ENCODE measurements around the gene PHOSPHO2. TPM values are rescaled to one million over a fixed set of nuclear protein-coding genes. Genes with fewer than 3 reads are reported as not detected.

The PHOSPHO2 gene, protein sequence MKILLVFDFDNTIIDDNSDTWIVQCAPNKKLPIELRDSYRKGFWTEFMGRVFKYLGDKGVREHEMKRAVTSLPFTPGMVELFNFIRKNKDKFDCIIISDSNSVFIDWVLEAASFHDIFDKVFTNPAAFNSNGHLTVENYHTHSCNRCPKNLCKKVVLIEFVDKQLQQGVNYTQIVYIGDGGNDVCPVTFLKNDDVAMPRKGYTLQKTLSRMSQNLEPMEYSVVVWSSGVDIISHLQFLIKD
- 14.7 TPM for total RNA-seq

GRCh38 chr2:169694113-169694893 lies at the start of gene PHOSPHO2, which contains the start of gene CFAP210:
Gene PHOSPHO2, plus strand, starts transcription at chr2:169694469. Its CDS starts 6,503 bp downstream, at chr2:169700972.
Gene CFAP210, minus strand, starts transcription at chr2:169694405. Its CDS starts 78 bp downstream, at chr2:169694327.
- DNase-seq (ENCODE audit: low spot score): peak; percentile 99

DNA sequence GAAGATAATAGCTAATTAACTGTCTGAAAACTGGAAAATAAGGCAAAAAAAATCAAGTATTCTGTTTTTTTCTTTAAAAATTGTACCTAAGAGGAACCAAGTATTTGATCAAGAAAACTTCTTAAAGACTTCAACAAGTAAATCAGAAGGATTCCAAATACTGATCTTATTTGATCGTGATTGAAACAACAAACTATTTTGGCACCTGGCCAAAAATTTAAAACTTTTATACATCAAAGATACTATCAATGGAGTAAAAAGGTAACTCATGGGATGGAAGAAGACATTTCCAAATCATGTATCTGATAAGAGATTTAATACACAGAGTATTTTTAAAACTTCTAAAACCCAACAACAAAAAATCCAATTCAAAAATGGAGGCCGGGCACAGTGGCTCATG lies 46.8 kb upstream of the PHOSPHO2 start:
- no peak for DNase-seq (ENCODE audit: low spot score)

DNA sequence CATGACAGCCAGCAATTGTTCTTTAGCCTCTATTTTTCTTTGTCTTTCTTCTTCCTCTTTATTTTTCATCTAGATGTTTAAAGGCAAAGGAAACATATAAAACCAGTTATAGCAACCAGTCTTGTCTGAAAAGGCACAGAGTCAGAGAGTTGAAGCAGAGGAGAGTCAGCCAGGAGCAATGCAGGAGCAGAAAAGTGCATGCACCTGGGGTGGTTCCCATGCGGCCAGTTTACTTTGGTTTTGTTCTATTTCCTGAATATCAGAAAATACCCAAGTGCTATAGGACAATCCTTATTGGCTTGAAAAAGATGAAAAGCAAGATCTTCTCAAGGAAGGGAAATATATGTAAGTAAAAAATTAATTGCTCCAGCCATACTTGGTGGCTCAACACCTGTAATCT lies 45.0 kb upstream of the PHOSPHO2 start:
- DNase-seq (ENCODE audit: low spot score): no peak

DNA sequence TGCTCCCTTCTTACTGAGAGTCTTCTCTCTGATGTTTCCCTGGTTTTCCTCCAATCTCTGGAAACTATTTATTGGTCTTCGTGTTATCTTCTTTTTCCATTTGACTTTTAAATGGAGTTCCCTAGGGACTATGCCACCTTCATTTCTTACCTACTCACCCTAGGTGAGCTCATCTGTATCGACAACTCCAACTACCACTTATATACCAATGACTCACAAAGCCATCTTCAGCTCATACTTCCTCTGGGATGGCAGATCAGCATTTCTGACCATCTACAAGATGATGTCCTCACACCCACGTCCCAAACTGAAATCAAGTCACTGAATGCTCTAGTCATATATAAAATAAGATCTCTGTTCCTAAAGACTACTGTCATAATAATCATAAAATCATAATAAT lies 40.6 kb upstream of the PHOSPHO2 start:
- no peak for DNase-seq (ENCODE audit: low spot score)

GRCh38 chr2:169656164-169656563 lies 38.1 kb upstream of the PHOSPHO2 start:
- DNase-seq (ENCODE audit: low spot score): no peak

DNA sequence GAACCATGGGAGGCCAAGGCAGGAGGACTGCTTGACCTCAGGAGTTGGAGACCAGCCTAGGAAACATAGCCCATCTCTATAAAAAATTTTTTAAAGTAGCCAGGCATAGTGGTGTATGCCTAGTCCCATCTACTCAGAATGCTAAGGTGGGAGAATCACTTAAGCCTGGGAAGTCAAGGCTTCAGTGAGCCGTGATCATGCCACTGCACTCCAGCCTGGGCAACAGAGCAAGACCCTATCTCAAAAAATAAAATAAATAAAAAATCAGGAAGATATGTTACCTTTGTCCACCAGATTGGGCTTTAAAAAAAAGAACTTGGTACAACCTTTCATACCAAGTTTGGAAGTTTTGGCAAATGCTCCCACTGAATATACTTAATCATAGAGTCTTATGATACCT lies 35.4 kb upstream of the PHOSPHO2 start:
- DNase-seq (ENCODE audit: low spot score): no peak

DNA sequence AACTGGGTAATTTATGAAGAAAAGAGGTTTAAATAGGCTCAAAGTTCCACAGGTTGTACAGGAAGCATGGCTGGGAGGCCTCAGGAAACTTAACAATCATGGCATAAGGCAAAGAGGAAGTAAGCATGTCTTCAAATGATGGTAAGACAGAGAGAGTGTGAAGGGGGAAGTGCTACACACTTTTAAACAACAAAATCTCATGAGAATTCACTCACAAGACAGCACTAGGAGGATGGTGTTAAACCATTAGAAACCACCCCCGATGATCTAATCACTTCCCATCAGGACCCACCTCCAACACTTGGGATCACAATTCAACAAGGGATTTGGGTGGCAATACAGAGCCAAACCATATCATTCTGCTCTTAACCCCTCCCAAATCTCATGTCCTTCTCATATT lies 34.9 kb upstream of the PHOSPHO2 start:
- no peak for DNase-seq (ENCODE audit: low spot score)

DNA sequence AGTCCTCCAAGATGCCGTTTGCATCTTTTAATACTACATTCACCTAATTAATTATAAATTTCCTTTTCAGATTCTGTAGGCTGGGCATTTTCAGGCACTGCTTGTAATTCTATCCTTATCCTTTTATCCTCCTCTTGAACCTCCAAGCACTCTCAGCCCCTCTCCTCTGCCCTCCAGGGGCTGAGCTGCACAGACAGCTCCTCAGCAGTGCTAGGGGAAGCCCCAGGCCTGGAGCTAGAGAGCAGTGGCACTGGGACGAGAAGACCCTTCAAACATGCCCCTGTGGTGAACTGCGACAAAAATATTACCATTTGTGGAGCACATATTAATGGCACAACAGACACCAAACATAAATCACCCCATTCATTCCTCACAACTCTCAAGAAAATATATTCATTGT lies 33.0 kb upstream of the PHOSPHO2 start:
- no peak for DNase-seq (ENCODE audit: low spot score)

DNA sequence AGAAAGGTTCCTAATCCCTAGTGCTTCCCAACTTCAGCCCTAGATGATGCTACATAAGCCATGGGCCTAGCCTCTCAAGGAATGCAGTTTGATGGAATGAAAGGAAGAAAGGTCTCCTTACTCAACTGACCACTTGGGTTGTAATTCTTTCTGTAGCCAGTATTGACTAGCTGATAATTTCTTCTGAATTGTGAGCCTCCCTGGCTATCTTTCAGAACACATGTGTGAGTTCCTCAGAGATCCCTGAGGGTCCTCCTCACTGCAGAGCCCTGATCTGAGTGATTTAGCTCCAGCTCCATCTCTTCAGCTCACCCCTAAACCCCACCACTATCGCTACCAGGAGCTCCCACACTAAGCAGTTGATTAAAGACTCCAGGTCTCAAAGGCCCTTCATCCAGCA lies 31.5 kb upstream of the PHOSPHO2 start:
- no peak for DNase-seq (ENCODE audit: low spot score)

DNA sequence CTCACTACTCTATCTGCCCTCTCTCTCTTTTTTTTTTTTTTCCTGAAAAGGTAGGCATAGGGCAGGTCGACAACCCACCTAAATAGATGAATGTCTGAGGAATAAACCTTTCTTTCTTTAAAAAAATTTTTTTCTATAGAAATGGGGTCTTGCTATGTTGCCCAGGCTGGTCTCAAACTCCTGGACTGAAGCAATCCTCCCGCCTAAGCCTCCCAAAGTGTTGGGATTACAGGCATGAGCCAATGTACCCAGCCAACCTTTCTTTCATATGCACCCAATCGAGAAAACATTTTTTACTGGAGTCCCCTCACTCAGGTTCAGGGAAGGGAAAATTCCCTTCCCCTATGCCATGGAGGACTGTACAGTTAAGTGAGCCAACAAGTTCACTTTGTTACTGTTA lies 31.0 kb upstream of the PHOSPHO2 start:
- no peak for DNase-seq (ENCODE audit: low spot score)

GRCh38 chr2:169664600-169664977 lies 29.7 kb upstream of the PHOSPHO2 start:
- no peak for DNase-seq (ENCODE audit: low spot score)

DNA sequence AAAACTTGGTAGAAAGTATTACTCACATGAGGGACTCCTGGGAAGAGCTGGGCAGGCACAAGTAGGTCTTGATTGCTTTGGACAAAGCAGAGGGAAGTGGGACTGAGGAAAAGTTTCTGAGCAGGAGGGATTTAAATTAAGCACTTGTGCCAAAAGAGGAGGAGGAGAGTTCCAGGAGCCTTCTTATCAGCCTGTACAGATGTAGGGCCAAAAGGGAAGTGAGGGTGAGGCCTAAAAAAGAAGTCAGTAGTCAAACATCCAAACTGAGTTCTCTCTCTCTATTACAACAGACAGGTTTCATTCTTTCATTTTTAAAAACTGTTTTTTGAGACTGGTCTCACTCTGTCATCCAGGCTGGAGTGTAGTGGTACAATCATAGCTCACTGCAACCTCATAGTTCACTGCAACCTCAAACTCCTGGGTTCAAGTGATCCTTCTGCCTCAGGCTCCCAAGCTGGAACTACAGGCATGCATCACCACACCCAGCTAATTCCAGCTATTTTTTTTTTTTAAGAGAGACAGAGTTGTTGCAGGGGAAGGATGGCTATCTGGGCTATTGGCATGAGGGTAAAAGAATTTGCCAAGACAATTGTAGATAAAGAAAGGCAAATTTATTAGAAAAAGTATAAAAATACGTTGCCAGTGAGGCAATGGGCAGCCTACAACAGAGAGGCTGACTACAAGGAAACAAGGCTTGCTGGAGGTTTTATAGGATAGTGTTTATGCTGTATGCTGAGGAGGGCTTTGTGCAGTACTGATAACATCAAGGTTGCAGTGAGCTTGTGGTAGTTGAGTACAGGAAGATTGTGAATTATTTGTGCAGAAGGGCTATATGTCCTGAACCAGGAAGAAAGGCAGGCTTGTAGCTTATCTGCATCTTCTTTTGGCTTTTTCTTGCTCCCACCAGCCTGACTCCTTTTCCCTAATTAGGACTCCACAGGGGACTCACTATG lies 29.0 kb upstream of the PHOSPHO2 start:
- DNase-seq (ENCODE audit: low spot score): no peak

DNA sequence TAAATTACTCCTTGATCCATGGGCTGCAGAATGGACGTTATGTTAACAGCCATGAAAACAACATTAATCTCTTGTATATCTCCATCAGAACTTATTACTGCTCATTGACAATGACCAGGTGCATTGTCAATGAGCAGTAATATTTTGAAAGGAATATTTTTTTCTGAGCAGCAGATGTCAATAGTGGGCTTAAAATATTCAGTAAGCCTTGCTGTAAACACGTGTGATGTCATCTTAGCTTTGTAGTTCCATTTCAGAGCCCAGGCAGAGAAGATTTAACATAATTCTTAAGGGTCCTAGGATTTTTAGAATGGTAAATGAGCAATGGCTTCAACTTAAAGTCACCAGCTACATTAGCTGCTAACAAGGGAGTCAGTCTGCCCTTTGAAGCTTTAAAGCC lies 26.7 kb upstream of the PHOSPHO2 start:
- no peak for DNase-seq (ENCODE audit: low spot score)

DNA sequence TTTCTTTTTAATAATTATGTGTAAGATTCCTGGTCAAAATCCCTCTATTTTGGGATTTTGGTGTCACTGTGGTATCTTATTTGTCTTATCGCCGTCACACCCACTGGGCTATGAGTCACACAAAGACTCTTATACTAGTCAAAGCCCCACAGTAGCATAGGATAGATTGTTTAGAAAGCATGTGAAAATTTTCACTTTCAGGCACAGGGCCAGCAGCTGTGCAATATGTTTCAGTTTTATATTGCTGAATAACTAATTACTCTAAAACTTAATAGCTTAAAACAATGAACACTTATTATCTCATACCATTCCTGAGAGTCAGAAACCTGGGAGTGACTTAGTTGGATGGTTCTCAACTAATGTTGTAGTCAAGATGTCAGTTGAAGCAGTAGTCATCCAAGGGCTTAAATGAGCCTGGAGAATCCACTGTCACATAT lies 24.0 kb upstream of the PHOSPHO2 start:
- DNase-seq (ENCODE audit: low spot score): no peak

- DNase-seq (ENCODE audit: low spot score): no peak
These were observed 23.3 kb upstream of the PHOSPHO2 start for GRCh38 chr2:169670937-169671336.

DNA sequence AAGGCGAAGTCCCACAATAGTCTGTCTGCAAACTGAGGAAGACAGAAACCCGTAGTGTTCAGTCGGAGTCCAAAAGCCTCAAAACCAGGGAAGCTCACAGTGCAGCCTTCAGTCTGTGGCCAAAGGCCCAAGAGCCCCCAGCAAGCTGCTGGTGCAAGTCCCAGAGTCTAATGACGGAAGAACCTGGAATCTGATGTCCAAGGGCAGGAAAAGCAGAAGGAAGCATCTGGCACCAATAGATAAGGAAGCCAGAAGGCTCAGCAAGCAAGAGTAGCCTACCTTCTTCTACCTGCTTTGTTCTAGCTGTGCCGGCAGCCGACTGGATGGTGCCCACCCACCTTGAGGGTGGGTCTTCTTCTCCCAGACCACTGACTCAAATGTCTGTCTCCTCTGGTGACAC lies 21.9 kb upstream of the PHOSPHO2 start:
- DNase-seq (ENCODE audit: low spot score): no peak

DNA sequence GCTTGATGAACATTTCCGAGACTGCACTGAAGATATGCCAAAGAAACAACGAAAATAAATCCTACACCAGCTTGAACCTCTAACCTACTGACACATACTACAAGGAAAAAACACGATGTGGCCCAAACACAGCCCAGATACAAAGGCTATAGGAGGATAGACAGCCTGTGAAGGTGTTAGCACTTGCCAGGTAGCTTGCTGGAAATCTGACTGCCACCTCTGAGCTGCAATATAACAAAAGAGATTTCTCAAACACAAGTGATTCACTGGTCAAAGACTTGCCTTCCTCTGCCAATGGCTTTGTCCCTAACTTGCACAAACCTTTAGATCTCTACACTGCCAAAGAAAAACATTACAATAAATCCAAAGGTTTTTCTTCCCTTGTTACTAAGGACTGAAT lies 21.2 kb upstream of the PHOSPHO2 start:
- DNase-seq (ENCODE audit: low spot score): no peak

- DNase-seq (ENCODE audit: low spot score): no peak
These were observed 20.3 kb upstream of the PHOSPHO2 start for GRCh38 chr2:169673921-169674320.

GRCh38 chr2:169676357-169676756 lies 17.9 kb upstream of the PHOSPHO2 start:
- DNase-seq (ENCODE audit: low spot score): no peak

GRCh38 chr2:169676850-169677249 lies 17.4 kb upstream of the PHOSPHO2 start:
- DNase-seq (ENCODE audit: low spot score): no peak

DNA sequence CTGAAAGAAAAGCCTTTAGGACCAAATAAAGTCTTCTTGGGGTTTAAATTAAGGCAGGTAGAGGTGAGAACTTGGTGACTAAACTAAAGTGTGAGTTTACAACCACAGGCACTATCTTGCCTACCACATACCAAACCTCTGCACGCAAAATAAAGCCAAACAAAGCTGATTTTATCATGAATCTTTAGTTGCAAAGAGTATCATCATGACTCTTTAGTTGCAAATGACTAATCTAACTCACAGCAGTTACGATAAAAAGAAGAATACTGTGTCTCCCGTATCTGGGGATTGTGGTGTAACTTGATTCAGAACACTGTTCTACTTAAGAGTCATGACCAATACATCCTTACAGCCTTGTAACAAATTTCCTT lies 11.2 kb upstream of the PHOSPHO2 start:
- no peak for DNase-seq (ENCODE audit: low spot score)

DNA sequence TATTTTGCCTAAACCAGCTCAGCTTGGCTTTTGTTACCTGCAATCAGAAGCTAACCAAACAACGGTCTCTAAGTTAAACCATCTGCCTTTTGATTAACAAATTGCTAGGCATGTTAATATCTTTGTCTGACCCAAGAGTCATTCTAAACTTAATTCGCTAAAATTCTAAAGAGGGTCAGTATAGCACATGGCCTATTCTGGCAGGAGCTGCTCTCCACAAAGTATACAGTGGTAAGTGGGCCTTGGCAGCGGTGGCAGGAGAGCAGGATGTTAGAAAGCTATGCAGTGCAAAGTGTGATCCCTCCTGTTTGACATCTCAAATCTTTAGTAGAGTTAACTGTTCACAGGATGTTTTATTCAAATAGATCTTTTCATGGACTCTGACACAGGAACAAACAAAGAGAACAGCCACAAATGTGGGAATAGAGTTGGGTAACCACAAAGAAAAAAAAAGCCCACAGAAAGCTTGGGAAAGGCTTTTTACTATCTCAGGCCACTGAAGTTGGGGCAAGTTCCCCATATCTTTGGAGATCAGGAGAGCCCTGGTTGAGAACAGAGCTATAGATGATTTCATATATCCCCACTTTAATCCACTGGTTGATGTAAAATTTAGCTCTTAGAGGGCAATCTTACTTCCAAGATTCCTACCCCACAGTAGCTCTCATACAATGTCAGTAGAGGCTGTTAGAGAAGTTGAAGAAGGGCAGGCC lies 10.7 kb upstream of the PHOSPHO2 start:
- no peak for DNase-seq (ENCODE audit: low spot score)
